DND-41 (cell line): ENCODE results near the gene DIS3L2.

ENCODE experiments used
- ATAC-seq: fragments of 200-7000 bp; cut with Tn5 transposase; 3 replicates; pipeline ENCODE4 v1.9.1; 2021; ENCODE audit warnings: low read depth; ENCODE audit not compliant: insufficient read depth
- DNase-seq: peaks from one replicate; pipeline ENCODE4 v3.0.0-alpha.2; 2020
- H2AFZ ChIP-seq: 2 replicates; pipeline ENCODE4 v1.6.0; 2012; ENCODE audit warnings: low read depth, low read length
- H3K27ac ChIP-seq: 2 replicates; pipeline ENCODE4 v1.5.1; 2012; ENCODE audit warnings: low read length, inconsistent platforms
- H3K27me3 ChIP-seq: fragments of 200-600 bp; sonication (generic); 2 replicates; pipeline ENCODE4 v1.6.0; 2012; ENCODE audit warnings: low read length, mild to moderate bottlenecking, inconsistent platforms; ENCODE audit not compliant: insufficient read depth, poor library complexity
- H3K36me3 ChIP-seq: 2 replicates; pipeline ENCODE4 v1.5.1; 2012; ENCODE audit warnings: low read length, inconsistent platforms; ENCODE audit not compliant: insufficient read depth
- H3K4me1 ChIP-seq: 2 replicates; pipeline ENCODE4 v1.5.1; 2012; ENCODE audit warnings: mild to moderate bottlenecking, low read length; ENCODE audit not compliant: insufficient read depth
- H3K4me2 ChIP-seq: 2 replicates; pipeline ENCODE4 v1.6.0; 2012; ENCODE audit warnings: mild to moderate bottlenecking, moderate library complexity, low read length, inconsistent platforms; ENCODE audit not compliant: insufficient read depth
- H3K4me3 ChIP-seq, 2 experiments: fragments of 200-600 bp in 1 of 2; shearing (Covaris generic) in 1 of 2; 2 replicates each; pipeline ENCODE4 v1.5.1; 2012 to 2016; ENCODE audit warnings: inconsistent platforms in 2 of 2, low read length in 2 of 2, mild to moderate bottlenecking in 2 of 2, low read depth in 1 of 2, moderate library complexity in 1 of 2
- H3K79me2 ChIP-seq: 2 replicates; pipeline ENCODE4 v1.6.0; 2012; ENCODE audit warnings: low read length, inconsistent platforms; ENCODE audit not compliant: insufficient read depth
- H3K9ac ChIP-seq: 2 replicates; pipeline ENCODE4 v1.6.0; 2012; ENCODE audit warnings: low read depth, mild to moderate bottlenecking, inconsistent platforms, low read length, moderate library complexity
- H3K9me3 ChIP-seq: 2 replicates; pipeline ENCODE4 v1.5.1; 2012; ENCODE audit warnings: low read length, moderate library complexity, mild to moderate bottlenecking, inconsistent platforms; ENCODE audit not compliant: insufficient read depth, severe bottlenecking
- H4K20me1 ChIP-seq: 2 replicates; pipeline ENCODE4 v1.6.0; 2012; ENCODE audit warnings: low read length; ENCODE audit not compliant: insufficient read depth
- CTCF ChIP-seq: IDR thresholded peaks from 2 replicates; pipeline ENCODE4 v1.5.1; 2012; ENCODE audit warnings: borderline replicate concordance, low read length, moderate library complexity, mild to moderate bottlenecking; ENCODE audit not compliant: poor library complexity, severe bottlenecking; ENCODE audit errors: extremely low read depth
- EZH2 ChIP-seq: IDR thresholded peaks from 3 replicates; pipeline ENCODE4 v1.6.1; 2012; ENCODE audit warnings: borderline replicate concordance, low read depth, mild to moderate bottlenecking, moderate library complexity, low read length, inconsistent platforms; ENCODE audit not compliant: severe bottlenecking

The DIS3L2 gene

GRCh38 chr2:231932985-231933915 is 28.3 kb upstream of the DIS3L2 start:
- Histone ChIP-seq H2AFZ (no peak overlapping the region), H3K9me3 (no peaks in the 10 kb centered on the region), H3K4me2 (no peak overlapping the region), H3K27me3 (peaks cover 4% of the 10 kb centered on the region), H3K27ac (no peak overlapping the region), H3K4me1 (no peaks in the 10 kb centered on the region), H3K79me2 (no peaks in the 10 kb centered on the region), H3K4me3 (no peak overlapping the region), H3K9ac (no peak overlapping the region), H4K20me1 (no peaks in the 10 kb centered on the region), H3K36me3 (no peaks in the 10 kb centered on the region)
- TF ChIP-seq CTCF, result no peak
- TF ChIP-seq EZH2, result no peak
- no peak for DNase-seq
- no peak for ATAC-seq

GRCh38 chr2:231933916-231934401 is 27.6 kb upstream of the DIS3L2 start:
- Histone ChIP-seq H3K36me3 (no peaks in the 10 kb centered on the region), H3K79me2 (no peaks in the 10 kb centered on the region), H3K4me3 (no peak overlapping the region), H3K9ac (no peak overlapping the region), H3K27ac (no peak overlapping the region), H2AFZ (no peak overlapping the region), H3K4me1 (no peaks in the 10 kb centered on the region), H3K27me3 (peaks cover 4% of the 10 kb centered on the region), H4K20me1 (no peaks in the 10 kb centered on the region), H3K4me2 (no peak overlapping the region), H3K9me3 (no peaks in the 10 kb centered on the region)
- TF ChIP-seq EZH2 (no peak), CTCF (no peak)
- DNase-seq (peak; percentile 30), ATAC-seq (peak; percentile 37; the same call in 2 of the 3 replicates)

- no peak for TF ChIP-seq CTCF
- no peak for TF ChIP-seq EZH2
- Histone ChIP-seq H3K79me2 (no peaks in the 10 kb centered on the region), H3K27me3 (peaks cover 4% of the 10 kb centered on the region), H3K4me1 (no peaks in the 10 kb centered on the region), H2AFZ (no peak overlapping the region), H4K20me1 (no peaks in the 10 kb centered on the region), H3K4me2 (no peak overlapping the region), H3K27ac (no peak overlapping the region), H3K36me3 (no peaks in the 10 kb centered on the region), H3K4me3 (no peak overlapping the region), H3K9me3 (no peaks in the 10 kb centered on the region), H3K9ac (no peak overlapping the region)
- no peak for ATAC-seq
- DNase-seq, result no peak
Observed at GRCh38 chr2:231934441-231935206, 26.9 kb upstream of the DIS3L2 start.
